K562 (cell line): Measurements from ENCODE around the gene RNASE13. TPM values are rescaled to one million over a fixed set of nuclear protein-coding genes. Genes with fewer than 3 reads are reported as not detected.

Experiments
- ATF3 ChIP-seq, 2 experiments: fragments of 450-650 bp in 1 of 2; sonication (generic) in 1 of 2; formaldehyde crosslinking in 1 of 2; IDR thresholded peaks in 1 of 2; conservative IDR thresholded peaks in 1 of 2; 2 replicates each; pipeline versions ENCODE4 v1.6.1 to v1.8.1; 2016 to 2023; ENCODE audit warnings: mild to moderate bottlenecking in 2 of 2, moderate library complexity in 2 of 2, inconsistent platforms in 1 of 2, missing genetic modification reagents in 1 of 2
- CHD2 ChIP-seq: IDR thresholded peaks from 2 replicates; pipeline ENCODE4 v1.6.1; 2011; ENCODE audit warnings: low read depth, low read length
- JUND ChIP-seq, 2 experiments: IDR thresholded peaks; 2 replicates in 1 of 2; 3 replicates in 1 of 2; pipeline ENCODE4 v1.6.1; 2011; ENCODE audit warnings: borderline replicate concordance in 2 of 2, low read depth in 2 of 2, low read length in 2 of 2, improper control_type of control experiment in 1 of 2, missing biosample characterization in 1 of 2, missing genetic modification characterization in 1 of 2, missing genetic modification reagents in 1 of 2
- MEF2A ChIP-seq: IDR thresholded peaks from 2 replicates; pipeline ENCODE4 v1.6.1; 2011; ENCODE audit warnings: low read depth, mild to moderate bottlenecking, low read length, moderate library complexity; ENCODE audit not compliant: control insufficient read depth
- SOX6 ChIP-seq: fragments of 450-650 bp; IDR thresholded peaks from 2 replicates; pipeline ENCODE4 v1.6.1; 2014; ENCODE audit warnings: mild to moderate bottlenecking
- SPI1 ChIP-seq: IDR thresholded peaks from 2 replicates; pipeline ENCODE4 v1.6.1; 2011; ENCODE audit warnings: low read depth, low read length, control low read depth, borderline replicate concordance
- SRSF9 ChIP-seq: fragments of 200-400 bp; formaldehyde crosslinking; IDR thresholded peaks from 2 replicates; pipeline ENCODE4 v1.6.1; 2017; ENCODE audit warnings: low read depth, low read length, borderline replicate concordance
- VEZF1 ChIP-seq: fragments of 200-800 bp; sonication (Bioruptor generic); IDR thresholded peaks from 2 replicates; pipeline ENCODE4 v1.6.1; 2017; ENCODE audit warnings: missing genetic modification characterization, missing compliant biosample characterization
- ZBTB7A ChIP-seq: IDR thresholded peaks from 2 replicates; pipeline ENCODE4 v1.6.1; 2011; ENCODE audit warnings: low read depth, mild to moderate bottlenecking, low read length, moderate library complexity, borderline replicate concordance; ENCODE audit not compliant: control insufficient read depth
- ZNF318 ChIP-seq, 2 experiments: fragments of 450-650 bp; IDR thresholded peaks; 2 replicates each; pipeline ENCODE4 v1.6.1; 2016; ENCODE audit warnings: mild to moderate bottlenecking in 2 of 2, borderline replicate concordance in 1 of 2, low read depth in 1 of 2, moderate library complexity in 1 of 2
- polyA plus RNA-seq, 8 experiments: library from polyadenylated mRNA; depleted of rRNA in 4 of 8; stranded (reverse) in 5 of 8; unstranded in 3 of 8; fragments of >200 nt; fragmentation: Nextera tagmentation in 2 of 8; fragmentation: Illumina TruSeq in 1 of 8; extraction: Ambion mirVana in 2 of 8; extraction: Trizol in 1 of 8; gene quantifications; 2 replicates each; pipeline versions ENCODE4 v1.2.1 to v1.2.3, GENCODE V29; 2011 to 2014; ENCODE audit warnings: inconsistent platforms in 1 of 8, missing spikeins in 1 of 8
- total RNA-seq, 7 experiments: library from RNA; depleted of rRNA in 6 of 7; stranded (reverse); fragments of >200 nt in 6 of 7; fragmentation: Illumina TruSeq in 2 of 7; extraction: Trizol in 2 of 7; gene quantifications; 2 replicates each; pipeline versions ENCODE4 v1.2.1 to v1.2.3, GENCODE V29; 2011 to 2021; ENCODE audit warnings: low replicate concordance in 1 of 7
- TF ChIP-seq, protein P1 (sequence below), 2 experiments: fragments of 200-800 bp in 1 of 2; sonication (Bioruptor generic) in 1 of 2; sonication (generic) in 1 of 2; formaldehyde crosslinking in 1 of 2; IDR thresholded peaks in 1 of 2; conservative IDR thresholded peaks in 1 of 2; 2 replicates each; pipeline versions ENCODE4 v1.5.0 to v1.6.1; 2016 to 2020; ENCODE audit warnings: missing compliant biosample characterization in 1 of 2, missing genetic modification characterization in 1 of 2, missing genetic modification reagents in 1 of 2

RNASE13 gene
- total and polyA plus RNA-seq, 9 of the 15 experiments (the other 6 are each of a cell fraction or from before 2014, with no cell fraction given), result not detected

- TF ChIP-seq ZNF318 (IDR thresholded peaks at IDR 0.05; ENCODE audit: borderline replicate concordance in 1 of 2, low read depth in 1 of 2) (no peak), JUND (IDR thresholded peaks at IDR 0.05; ENCODE audit: borderline replicate concordance, low read depth, low read length) (0 out of 2 replicates have a peak, but pooled peaks have one; percentile 9), JUND (tag; IDR thresholded peaks at IDR 0.05; ENCODE audit: borderline replicate concordance, low read depth, low read length) (peak; percentile 22; the same call in 1 of the 3 replicates), MEF2A (no peak), SRSF9 (no peak), ATF3 (IDR thresholded peaks at IDR 0.05) (0 out of 2 replicates have a peak, but pooled peaks have one; percentile 24), ATF3 (CRISPR knock-in tag; conservative IDR thresholded peaks at IDR 0.05) (no peak), VEZF1 (peak; percentile 70), SPI1 (peak; percentile 91), ZBTB7A (peak; percentile 80; the same call in 1 of the 2 replicates), SOX6 (no peak), CHD2 (no peak)
- TF ChIP-seq, protein P1, sequence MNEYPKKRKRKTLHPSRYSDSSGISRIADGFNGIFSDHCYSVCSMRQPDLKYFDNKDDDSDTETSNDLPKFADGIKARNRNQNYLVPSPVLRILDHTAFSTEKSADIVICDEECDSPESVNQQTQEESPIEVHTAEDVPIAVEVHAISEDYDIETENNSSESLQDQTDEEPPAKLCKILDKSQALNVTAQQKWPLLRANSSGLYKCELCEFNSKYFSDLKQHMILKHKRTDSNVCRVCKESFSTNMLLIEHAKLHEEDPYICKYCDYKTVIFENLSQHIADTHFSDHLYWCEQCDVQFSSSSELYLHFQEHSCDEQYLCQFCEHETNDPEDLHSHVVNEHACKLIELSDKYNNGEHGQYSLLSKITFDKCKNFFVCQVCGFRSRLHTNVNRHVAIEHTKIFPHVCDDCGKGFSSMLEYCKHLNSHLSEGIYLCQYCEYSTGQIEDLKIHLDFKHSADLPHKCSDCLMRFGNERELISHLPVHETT (CRISPR knock-in tag; conservative IDR thresholded peaks at IDR 0.05 in 1 of 2, IDR thresholded peaks at IDR 0.05 in 1 of 2), result 0 out of 4 replicates have a peak, but pooled peaks of 1 of the 2 experiments have one; percentile 12
These were observed 36.8 kb upstream of the RNASE13 start (continued) for GRCh38 chr14:21071225-21072030.
